D341Med (cell line): ENCODE data around the gene SMIM28.

ENCODE experiments used
- DNase-seq: peaks from one replicate; pipeline ENCODE4 v3.0.0; 2012; ENCODE audit warnings: low spot score

Gene SMIM28

DNA sequence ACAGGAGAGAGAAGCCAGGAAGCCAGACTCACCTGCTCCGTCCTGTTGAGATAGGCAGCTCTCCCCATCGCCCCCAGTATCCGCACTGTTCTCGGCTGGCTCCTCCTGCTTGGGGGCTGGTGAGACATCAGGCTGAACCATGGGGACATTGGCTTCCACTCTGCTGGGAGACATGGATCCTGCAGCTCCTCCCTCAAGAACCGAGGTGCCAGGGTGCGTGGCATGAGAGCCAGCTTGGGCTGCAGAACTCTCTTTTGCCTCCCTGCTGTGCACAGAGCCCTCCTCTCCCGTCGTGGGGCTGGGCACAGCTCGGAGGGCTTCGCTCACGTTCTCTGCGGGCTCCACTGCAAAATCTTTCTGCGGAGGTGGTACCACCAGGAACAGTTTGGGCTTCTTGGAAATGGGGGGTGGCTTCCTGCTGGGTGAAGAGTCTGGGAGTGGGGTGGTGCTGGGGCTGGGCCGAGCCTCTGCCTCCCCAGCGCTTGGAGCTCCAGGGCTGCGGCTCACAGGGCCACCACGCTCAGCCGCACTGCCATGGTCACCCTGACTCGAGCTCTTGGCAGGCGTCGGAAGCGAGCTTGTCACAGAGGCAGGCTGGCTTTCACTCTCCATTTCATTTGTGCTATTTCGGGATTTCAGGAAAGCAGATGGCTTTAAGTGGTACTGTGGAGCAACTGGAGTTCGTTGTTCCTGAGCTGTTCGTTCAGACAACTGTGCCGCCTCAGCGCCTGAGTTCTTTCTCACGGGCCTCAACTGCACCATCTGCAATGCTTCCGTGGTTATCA is 52.8 kb downstream of the SMIM28 start:
- no peak for DNase-seq

DNA sequence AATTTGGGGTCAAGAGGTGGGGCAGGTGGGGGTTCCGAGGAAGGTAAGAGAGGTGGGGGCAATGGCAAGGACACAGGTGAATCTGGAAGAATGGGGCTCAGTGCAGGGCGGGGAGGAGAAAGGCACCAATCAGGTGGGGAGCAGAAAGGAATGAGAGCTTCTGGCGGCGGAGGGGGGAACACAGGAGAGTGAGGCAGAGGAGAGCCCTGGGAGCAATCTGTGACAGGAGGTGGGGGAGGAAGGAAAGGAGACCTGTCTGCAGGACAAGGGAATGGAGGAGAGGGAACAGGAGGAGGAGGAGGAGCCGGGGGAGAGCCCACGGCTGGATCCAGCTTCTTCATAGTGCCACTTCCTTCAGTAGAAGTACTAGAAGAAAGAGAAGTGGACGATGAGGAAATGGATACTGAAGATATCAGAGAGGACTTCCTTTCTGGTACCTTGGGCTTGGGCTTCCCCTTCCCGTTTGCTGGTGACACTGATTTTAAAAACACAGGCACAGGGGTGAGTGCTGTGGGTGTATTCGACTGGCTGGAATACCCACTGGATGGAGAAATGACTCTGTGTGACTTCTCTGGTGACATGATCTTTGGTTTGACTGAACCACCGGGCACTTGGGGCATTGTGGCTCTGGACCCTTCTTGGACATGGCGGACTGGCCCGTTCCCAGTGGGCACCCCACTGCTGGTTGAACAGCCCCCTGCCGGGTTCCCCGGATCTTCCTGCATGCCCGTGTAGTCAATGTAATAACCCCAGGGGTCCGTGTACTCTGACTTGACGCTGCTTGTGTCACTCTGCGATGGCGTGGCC is 53.8 kb downstream of the SMIM28 start:
- no peak for DNase-seq

DNA sequence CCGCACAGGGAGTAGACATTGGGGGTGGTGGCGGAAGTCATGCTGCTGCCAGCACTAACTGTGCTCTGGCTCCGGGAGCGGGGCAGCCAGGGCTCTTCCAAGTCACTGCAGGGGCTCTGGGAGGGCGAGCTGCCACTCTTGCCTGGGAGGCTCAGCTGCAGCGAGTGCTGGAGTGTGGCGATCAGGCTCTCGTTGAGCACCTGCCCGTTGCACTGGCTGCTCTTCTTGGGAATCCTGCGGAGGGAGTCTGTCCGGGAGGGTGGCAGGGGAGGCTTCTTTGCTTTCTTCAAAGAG is 54.3 kb downstream of the SMIM28 start:
- no peak for DNase-seq
